ENCODE results near the gene CCDC9.

DNA sequence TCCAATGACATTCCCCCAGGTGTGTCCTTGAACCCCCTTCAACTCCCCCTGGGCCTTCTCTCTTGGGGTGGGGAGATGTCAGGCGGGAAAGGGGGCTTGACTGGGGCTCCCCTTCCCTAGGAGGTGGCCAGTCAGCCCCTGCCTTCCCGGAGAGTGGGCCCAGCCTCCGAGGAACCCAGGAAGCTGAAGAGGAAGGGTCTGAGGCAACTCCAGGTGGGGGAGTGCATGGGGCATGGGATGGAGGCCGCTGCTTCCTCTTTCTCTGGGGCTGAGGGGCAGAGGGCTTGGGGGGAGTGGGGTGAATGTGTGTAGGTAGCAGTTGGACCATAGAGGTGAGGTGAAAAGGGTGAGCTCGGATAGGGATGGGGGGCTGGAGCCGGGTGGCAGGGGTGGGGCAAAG, 15.6 kb downstream of the CCDC9 start:
- no peak for TF ChIP-seq GLI4 (CRISPR knock-in tag; IDR thresholded peaks at IDR 0.05; ENCODE audit: borderline replicate concordance)
- no peak for TF ChIP-seq YY1 (IDR thresholded peaks at IDR 0.05; ENCODE audit: insufficient read depth, insufficient replicate concordance, low read depth, low read length)
- TF ChIP-seq POLR2G (IDR thresholded peaks at IDR 0.05; ENCODE audit: low read depth, low read length) = no peak
- TF ChIP-seq U2AF1 (optimal IDR thresholded peaks at IDR 0.05; ENCODE audit: low read depth, low read length) = no peak
- TF ChIP-seq ZFX (CRISPR knock-in tag; IDR thresholded peaks at IDR 0.05; ENCODE audit: low read depth) = no peak
- no peak for TF ChIP-seq CTCF (CRISPR knock-in tag; IDR thresholded peaks at IDR 0.05)
- no peak for TF ChIP-seq HNF4A (CRISPR knock-in tag; IDR thresholded peaks at IDR 0.05)
- TF ChIP-seq BRCA1 (CRISPR knock-in tag; IDR thresholded peaks at IDR 0.05) = no peak
- no peak for TF ChIP-seq GPBP1L1 (CRISPR knock-in tag; IDR thresholded peaks at IDR 0.05)
- no peak for TF ChIP-seq ZNF790 (CRISPR knock-in tag; IDR thresholded peaks at IDR 0.05; ENCODE audit: borderline replicate concordance)
- TF ChIP-seq EZH2 (conservative IDR thresholded peaks at IDR 0.05; ENCODE audit: low read depth, low read length) = no peak
- no peak for TF ChIP-seq BCL3 (CRISPR knock-in tag; IDR thresholded peaks at IDR 0.05)
- no peak for TF ChIP-seq MYC (CRISPR knock-in tag; IDR thresholded peaks at IDR 0.05; ENCODE audit: borderline replicate concordance)
- no peak for TF ChIP-seq RBAK (CRISPR knock-in tag; IDR thresholded peaks at IDR 0.05)
